Measurements from ENCODE around the gene PLPPR5.

GRCh38 chr1:99003581-99004253 is 944 bp downstream of the PLPPR5 start:
- no peak for TF ChIP-seq KDM1A (IDR thresholded peaks at IDR 0.05; ENCODE audit: borderline replicate concordance, low read length)
- no peak for TF ChIP-seq POLR2AphosphoS5 (IDR thresholded peaks at IDR 0.05; ENCODE audit: low read depth, low read length)
- TF ChIP-seq TCF12 (IDR thresholded peaks at IDR 0.05; ENCODE audit: low read depth, low read length), result no peak
- no peak for TF ChIP-seq EP300 (IDR thresholded peaks at IDR 0.05; ENCODE audit: borderline replicate concordance in 1 of 2, low read depth in 2 of 2, low read length in 2 of 2)
- TF ChIP-seq CTCF (IDR thresholded peaks at IDR 0.05; ENCODE audit: control extremely low read depth in 1 of 3, insufficient read depth in 1 of 3, low read depth in 1 of 3, low read length in 3 of 3), result no peak
- TF ChIP-seq TAF1 (IDR thresholded peaks at IDR 0.05; ENCODE audit: low read depth, low read length), result no peak
- no peak for TF ChIP-seq USF2 (IDR thresholded peaks at IDR 0.05; ENCODE audit: low read length)
- TF ChIP-seq POLR2A (IDR thresholded peaks at IDR 0.05; ENCODE audit: control extremely low read depth in 1 of 2, low read depth in 2 of 2, low read length in 2 of 2), result no peak
- TF ChIP-seq SRF (IDR thresholded peaks at IDR 0.05; ENCODE audit: low read depth, low read length), result no peak
- TF ChIP-seq BRCA1 (IDR thresholded peaks at IDR 0.05; ENCODE audit: low read depth, low read length), result no peak
- no peak for TF ChIP-seq MAX (IDR thresholded peaks at IDR 0.05)
